HAP-1 (cell line): Measurements from ENCODE around the gene MLF2.
"Not testable (repeated sequence)": the region's sequence is repeated elsewhere in the genome, so short reads cannot be mapped to it uniquely, and the experiment has no call there.

Experiments used
- DNase-seq, 2 experiments: peaks; one replicate each; pipeline ENCODE4 v3.0.0-alpha.2; 2016 to 2020; ENCODE audit warnings: low spot score in 2 of 2
- H3K27me3 ChIP-seq: fragments of 250-450 bp; sonication (Bioruptor Pico); 2 replicates; pipeline ENCODE4 v1.5.1; 2020; ENCODE audit warnings: low read depth, mild to moderate bottlenecking, moderate library complexity
- H3K36me3 ChIP-seq: fragments of 250-450 bp; sonication (Bioruptor Pico); replicated peaks from 2 replicates; pipeline ENCODE4 v1.5.1; 2020; ENCODE audit warnings: mild to moderate bottlenecking
- H3K4me1 ChIP-seq: fragments of 250-450 bp; sonication (Bioruptor Pico); 2 replicates; pipeline ENCODE4 v1.5.1; 2020; ENCODE audit warnings: mild to moderate bottlenecking
- H3K4me3 ChIP-seq: fragments of 250-450 bp; sonication (Bioruptor Pico); 2 replicates; pipeline ENCODE4 v1.5.1; 2020; ENCODE audit warnings: mild to moderate bottlenecking, moderate library complexity
- H3K9me3 ChIP-seq: fragments of 250-450 bp; sonication (Bioruptor Pico); 2 replicates; pipeline ENCODE4 v1.5.1; 2020; ENCODE audit warnings: mild to moderate bottlenecking, moderate library complexity
- in situ Hi-C: fragments of 300-500 bp; cut with MboI; formaldehyde crosslinking; loops from 3 replicates; pipeline ENCODE4 v1.14.3; 2020; ENCODE audit warnings: low sequenced_read_pairs, inconsistent platforms, mixed read lengths

The MLF2 gene

DNA sequence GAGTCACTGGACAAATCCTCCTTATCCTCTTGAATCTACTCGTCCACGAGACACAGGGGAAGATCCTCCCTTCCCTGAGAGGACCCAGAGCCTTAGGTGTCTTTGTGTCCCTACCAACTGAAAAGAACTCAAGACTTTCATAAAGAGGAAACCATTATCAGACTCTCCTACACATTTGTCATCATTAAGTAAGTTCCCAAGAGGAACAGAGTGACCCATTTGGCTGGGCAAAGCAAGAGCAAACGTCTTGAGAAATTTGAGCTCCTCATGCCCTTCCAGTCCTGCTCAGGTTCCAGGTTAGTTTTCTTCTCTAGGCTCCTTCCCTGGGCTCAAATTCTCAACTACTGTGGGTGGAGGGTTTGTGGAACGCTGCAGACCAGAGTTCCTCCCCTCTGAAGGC is 5.7 kb downstream of the MLF2 start:
- H3K4me1 ChIP-seq: peaks cover 4% of the 10 kb centered on the region; the same call in 1 of the 2 replicates
- H3K36me3 ChIP-seq: peaks cover 68% of the 10 kb centered on the region
- H3K27me3 ChIP-seq: no peaks in the 10 kb centered on the region

DNA sequence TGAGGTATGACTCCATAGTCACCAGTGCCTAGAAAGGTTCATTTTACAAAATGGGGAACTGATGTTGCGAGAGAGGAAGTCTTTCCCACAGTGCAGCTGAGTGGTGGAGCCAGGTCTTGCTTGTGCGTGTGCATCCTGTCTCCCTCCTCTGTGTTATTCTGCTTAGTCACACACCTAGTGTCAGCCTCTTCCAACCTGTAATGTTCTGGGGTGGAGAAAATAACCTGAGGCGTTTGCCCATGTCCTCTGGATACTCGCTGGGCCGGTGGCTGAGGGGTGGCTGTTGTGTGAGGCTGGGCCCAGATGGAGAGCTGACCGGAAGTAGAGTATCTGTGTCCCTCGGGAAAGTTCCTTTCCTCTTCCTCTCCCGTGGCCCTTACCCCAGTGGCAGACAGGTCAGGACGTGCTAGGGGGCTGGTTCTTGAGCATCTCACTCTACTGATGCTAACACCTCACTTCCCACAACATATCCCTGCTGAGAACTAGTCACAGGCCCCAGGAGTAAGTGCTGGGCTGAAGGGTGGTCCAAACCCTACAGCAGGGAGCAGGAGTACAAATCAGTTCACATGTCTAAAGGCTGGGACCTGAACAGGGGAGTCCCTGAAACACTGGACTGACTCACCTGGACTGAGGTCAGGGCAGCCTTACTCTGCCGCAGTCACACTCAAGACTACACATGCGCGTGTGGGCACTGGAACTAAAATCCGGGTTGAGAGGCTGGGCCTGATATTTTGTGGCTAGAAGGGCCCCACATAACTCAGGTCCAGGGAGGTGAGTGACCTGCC is 7.0 kb downstream of the MLF2 start:
- no peaks in the 10 kb centered on the region for H3K4me1 ChIP-seq
- DNase-seq: no peak
- H3K9me3 ChIP-seq: no peaks in the 10 kb centered on the region
- H3K27me3 ChIP-seq: no peaks in the 10 kb centered on the region
- H3K36me3 ChIP-seq: peaks cover 56% of the 10 kb centered on the region
- no peak overlapping the region for H3K4me3 ChIP-seq
- in situ Hi-C loops: loop anchor here (25.0 kb wide), 1 partner anchor 366 kb away; the partner anchor contains the start of gene C1RL

More for the DNA sequence above, 5.7 kb downstream of the MLF2 start:
- in situ Hi-C loops: loop anchor here (25.0 kb wide), 1 partner anchor 365 kb away; the partner anchor contains the start of gene C1RL
- Histone ChIP-seq H3K4me3 (no peak overlapping the region), H3K9me3 (no peaks in the 10 kb centered on the region)
- DNase-seq: no peak

DNA sequence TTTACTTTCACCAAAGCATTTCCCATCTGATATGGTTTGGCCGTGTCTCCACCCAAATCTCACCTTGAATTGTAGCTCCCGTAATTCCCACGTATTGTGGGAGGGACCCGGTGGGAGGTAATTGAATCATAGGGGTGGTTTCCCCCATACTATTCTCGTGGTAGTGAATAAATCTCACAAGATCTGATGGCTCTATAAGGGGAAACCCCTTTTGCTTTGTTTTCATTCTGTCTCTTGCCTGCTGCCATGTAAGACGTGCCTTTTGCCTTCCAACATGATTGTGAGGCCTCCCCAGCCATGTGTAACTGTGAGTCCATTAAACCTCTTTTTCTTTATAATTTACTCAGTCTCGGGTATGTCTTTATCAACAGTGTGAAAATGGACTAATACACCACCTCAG is 9.6 kb downstream of the MLF2 start:
- peaks cover 29% of the 10 kb centered on the region for H3K36me3 ChIP-seq
- in situ Hi-C loops: loop anchor here (25.0 kb wide), 1 partner anchor 369 kb away; the partner anchor contains the start of gene C1RL
- not testable (repeated sequence) for H3K9me3 ChIP-seq

DNA sequence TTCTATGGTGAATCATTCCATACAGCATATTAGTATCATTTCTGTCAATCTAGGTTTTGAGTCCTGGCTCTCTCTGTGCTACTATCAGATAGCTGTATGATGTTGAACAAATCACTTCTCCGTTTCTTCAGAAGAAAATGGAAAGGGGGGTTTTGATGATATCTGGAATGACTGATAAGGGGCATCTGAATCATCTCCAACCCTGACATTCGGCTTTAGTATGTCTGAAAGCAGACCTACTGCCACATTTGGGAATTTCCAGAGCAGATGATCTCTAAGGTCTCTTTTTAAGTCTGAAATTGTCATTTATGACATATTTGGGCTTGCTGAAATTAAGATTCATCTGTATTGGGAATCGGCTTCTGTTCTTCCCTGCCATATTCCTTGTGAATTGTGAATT is 10.1 kb downstream of the MLF2 start:
- no peaks in the 10 kb centered on the region for H3K4me1 ChIP-seq
- H3K4me3 ChIP-seq: no peak overlapping the region
- peaks cover 25% of the 10 kb centered on the region for H3K36me3 ChIP-seq
- H3K9me3 ChIP-seq: no peaks in the 10 kb centered on the region
- in situ Hi-C loops: loop anchor here (25.0 kb wide), 1 partner anchor 369 kb away; the partner anchor contains the start of gene C1RL
- no peak for DNase-seq
- H3K27me3 ChIP-seq: no peaks in the 10 kb centered on the region

More for the DNA sequence above, 9.6 kb downstream of the MLF2 start:
- not testable (repeated sequence) for H3K27me3 ChIP-seq, DNase-seq, H3K4me1 ChIP-seq, H3K4me3 ChIP-seq

DNA sequence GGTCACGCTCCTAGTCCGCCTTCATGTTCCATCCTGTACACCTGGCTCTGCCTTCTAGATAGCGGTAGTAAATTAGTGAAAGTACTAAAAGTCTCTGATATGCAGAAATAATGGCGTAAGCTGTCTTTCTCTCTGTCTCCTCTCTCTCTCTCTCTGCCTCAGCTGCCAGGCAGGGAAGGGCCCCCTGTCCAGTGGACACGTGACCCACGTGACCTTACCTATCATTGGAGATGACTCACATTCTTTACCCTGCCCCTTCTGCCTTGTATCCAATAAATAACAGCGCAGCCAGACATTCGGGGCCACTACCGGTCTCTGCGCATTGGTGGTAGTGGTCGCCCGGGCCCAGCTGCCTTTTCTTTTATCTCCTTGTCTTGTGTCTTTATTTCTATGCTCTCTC is 10.9 kb downstream of the MLF2 start:
- H3K4me1 ChIP-seq, H3K9me3 ChIP-seq, DNase-seq, H3K27me3 ChIP-seq, H3K4me3 ChIP-seq: not testable (repeated sequence)
- H3K36me3 ChIP-seq: peaks cover 17% of the 10 kb centered on the region
- in situ Hi-C loops: loop anchor here (25.0 kb wide), 1 partner anchor 370 kb away; the partner anchor contains the start of gene C1RL

DNA sequence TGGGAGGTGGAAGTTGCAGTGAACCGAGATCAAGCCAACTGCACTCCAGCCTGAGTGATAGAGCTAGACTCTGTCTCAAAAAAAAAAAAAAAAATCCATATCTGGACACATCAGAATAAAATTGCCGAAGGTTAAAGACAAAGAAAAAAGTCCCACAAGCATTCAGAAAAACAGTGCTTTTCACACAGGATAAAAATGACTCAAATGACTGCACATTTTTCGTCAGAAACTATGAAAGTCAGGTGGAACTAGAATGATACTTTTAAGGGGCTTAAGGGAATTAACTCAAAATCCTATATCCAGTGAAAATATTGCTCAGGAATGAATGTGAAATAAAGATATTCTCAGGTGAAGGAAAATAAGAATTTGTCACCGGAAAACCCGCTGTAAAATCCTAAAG is 16.2 kb downstream of the MLF2 start:
- in situ Hi-C loops: loop anchor here (25.0 kb wide), 1 partner anchor 376 kb away; the partner anchor contains the start of gene C1RL

DNA sequence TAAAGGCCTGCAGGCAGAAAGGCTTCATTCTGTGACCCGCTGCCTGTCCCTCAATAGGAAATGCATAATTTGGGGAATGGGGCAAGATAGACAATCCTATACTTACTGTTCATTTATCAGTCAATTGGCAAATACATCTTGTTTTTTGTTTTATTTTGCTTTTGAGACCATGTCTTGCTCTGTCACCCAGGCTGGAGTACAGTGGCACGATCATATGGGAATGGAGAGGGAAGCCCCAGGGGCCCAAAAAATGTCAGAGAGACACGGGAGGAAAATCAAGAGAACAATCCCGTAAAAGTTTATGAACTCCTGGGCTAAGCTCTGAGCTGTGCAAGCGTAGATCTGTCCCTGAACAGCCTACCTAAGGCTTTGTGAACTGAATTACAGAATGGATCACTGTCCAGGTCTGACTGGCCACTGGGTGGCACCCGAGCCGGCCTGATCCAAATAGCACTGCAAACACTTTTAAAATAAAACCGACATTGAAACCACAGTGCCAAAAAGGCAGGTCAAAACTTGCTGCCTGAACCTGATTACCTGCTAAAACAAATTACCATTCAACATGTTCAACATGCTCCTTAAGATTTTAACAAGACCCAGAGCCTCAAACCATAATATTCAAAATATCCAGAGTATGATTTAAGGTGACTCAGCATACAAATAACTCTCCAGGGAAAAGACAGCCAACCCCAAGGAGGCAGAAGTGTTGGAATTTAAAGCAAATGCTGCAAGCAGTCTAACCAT is 17.3 kb downstream of the MLF2 start:
- H3K27me3 ChIP-seq: no peaks in the 10 kb centered on the region
- H3K36me3 ChIP-seq: peaks cover 8% of the 10 kb centered on the region
- no peak overlapping the region for H3K4me3 ChIP-seq
- H3K4me1 ChIP-seq: no peaks in the 10 kb centered on the region
- H3K9me3 ChIP-seq: no peaks in the 10 kb centered on the region
- in situ Hi-C loops: loop anchor here (25.0 kb wide), 1 partner anchor 377 kb away; the partner anchor contains the start of gene C1RL
- DNase-seq: peak; percentile 60 to 70

More for the DNA sequence above, 16.2 kb downstream of the MLF2 start:
- Histone ChIP-seq H3K9me3 (no peaks in the 10 kb centered on the region), H3K27me3 (no peaks in the 10 kb centered on the region), H3K4me3 (no peak overlapping the region), H3K4me1 (no peaks in the 10 kb centered on the region), H3K36me3 (no peaks in the 10 kb centered on the region)
- DNase-seq: no peak

DNA sequence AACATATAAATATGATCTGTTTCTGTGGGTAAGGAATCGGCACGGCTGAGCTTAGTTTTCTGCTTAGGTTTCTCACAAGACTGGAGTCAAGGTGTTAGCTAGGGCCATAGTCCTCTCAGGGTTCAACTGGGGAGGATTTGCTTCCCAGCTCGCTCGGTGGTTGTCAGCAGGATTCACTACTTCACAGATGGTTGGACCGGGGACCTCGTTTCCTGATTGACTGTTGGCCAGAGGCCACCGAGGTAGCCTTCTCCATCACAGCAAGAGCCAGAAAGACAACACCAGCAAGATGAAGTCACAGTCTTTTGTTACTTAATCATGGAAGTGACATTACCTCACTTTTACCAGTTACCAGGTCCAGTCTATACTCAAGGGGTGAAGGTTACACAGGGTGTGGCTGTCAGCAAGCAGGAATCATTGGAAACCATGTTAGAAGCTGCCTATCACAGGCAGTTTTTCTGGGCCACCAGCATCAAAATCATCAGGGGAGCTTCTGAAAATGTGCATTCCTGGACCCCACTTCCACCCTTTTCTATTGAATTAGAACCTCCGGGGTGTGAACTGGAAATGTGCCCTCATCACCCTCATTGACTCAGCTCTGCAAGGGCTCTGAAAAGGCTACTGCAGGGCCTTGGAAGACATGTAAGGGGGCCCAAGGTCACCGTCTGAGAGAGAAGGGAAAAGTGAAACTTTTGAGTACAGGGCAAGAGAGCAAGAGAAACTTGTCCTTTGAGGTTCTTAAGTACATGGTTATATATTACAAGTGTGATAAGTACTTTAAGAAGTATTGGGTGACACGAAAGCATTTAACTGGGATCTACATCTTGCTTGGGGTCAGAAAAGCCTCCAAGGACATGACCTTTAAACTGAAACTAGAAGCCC is 18.2 kb downstream of the MLF2 start:
- H3K27me3 ChIP-seq: no peaks in the 10 kb centered on the region
- no peak for DNase-seq
- no peaks in the 10 kb centered on the region for H3K4me1 ChIP-seq
- no peaks in the 10 kb centered on the region for H3K9me3 ChIP-seq
- no peak overlapping the region for H3K4me3 ChIP-seq
- peaks cover 16% of the 10 kb centered on the region for H3K36me3 ChIP-seq
- in situ Hi-C loops: loop anchor here (25.0 kb wide), 1 partner anchor 378 kb away; the partner anchor contains the start of gene C1RL

DNA sequence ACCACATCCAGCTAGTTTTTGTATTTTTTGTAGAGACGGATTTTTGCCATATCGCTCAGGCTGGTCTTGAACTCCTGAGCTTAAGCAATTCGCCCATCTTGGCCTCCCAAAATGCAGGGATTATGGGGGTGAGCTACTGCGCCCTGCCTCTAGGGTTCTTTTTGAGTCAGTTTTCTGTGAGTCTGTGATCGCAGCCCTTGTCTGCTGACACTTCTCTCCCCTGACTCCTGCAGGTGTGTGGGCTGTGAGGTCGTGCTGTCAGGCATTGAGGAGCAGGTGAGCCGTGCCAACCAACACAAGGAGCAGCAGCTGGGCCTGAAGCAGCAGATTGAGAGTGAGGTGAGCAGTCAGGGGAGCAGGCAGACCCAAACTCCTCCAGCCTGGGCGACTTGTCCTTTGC is 22.8 kb downstream of the MLF2 start:
- in situ Hi-C loops: loop anchor here (25.0 kb wide), 1 partner anchor 382 kb away; the partner anchor contains the start of gene C1RL
- no peak for DNase-seq
- Histone ChIP-seq H3K27me3 (no peaks in the 10 kb centered on the region), H3K9me3 (no peaks in the 10 kb centered on the region), H3K36me3 (peaks cover 33% of the 10 kb centered on the region), H3K4me1 (no peaks in the 10 kb centered on the region), H3K4me3 (no peak overlapping the region)

DNA sequence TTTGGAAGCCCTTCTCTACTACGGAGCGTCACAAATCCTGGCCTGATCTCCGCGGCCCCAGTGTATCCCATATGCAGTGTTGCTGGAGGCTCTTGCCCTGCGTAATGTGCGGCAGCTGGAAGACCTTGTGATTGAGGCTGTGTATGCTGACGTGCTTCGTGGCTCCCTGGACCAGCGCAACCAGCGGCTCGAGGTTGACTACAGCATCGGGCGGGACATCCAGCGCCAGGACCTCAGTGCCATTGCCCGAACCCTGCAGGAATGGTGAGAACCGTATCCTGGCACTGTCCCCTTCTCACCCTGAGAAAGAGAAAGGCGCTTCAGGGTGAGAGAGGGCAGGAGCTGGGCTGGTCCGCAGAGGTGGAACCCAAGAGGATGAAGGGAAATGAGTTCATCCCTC is 23.8 kb downstream of the MLF2 start:
- Histone ChIP-seq H3K4me3 (no peak overlapping the region), H3K4me1 (peaks cover 8% of the 10 kb centered on the region), H3K9me3 (no peaks in the 10 kb centered on the region), H3K27me3 (no peaks in the 10 kb centered on the region), H3K36me3 (peaks cover 33% of the 10 kb centered on the region)
- in situ Hi-C loops: loop anchor here (25.0 kb wide), 1 partner anchor 383 kb away; the partner anchor contains the start of gene C1RL
- DNase-seq: no peak

DNA sequence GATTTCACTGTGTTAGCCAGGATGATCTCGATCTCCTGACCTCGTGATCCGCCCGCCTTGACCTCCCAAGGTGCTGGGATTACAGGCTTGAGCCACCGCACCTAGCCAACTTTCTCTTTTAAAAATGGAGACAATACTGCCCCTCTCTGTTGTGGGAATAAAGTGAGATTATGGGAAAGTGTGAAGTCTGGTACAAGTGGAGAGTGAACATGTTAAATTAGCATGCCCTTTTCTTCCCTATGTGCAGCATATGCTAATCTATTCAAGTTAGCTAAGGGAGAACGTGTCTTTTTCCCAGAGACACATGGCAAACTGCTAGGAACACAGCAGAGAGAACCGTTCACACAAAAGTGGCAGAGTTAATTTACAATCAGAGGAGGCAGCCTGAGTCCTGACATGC is 27.6 kb downstream of the MLF2 start:
- Histone ChIP-seq H3K36me3 (peaks cover 23% of the 10 kb centered on the region), H3K27me3 (no peaks in the 10 kb centered on the region), H3K4me3 (no peak overlapping the region), H3K4me1 (peaks cover 15% of the 10 kb centered on the region), H3K9me3 (no peaks in the 10 kb centered on the region)
- no peak for DNase-seq
- in situ Hi-C loops: loop anchor here (25.0 kb wide), 1 partner anchor 387 kb away; the partner anchor contains the start of gene C1RL

DNA sequence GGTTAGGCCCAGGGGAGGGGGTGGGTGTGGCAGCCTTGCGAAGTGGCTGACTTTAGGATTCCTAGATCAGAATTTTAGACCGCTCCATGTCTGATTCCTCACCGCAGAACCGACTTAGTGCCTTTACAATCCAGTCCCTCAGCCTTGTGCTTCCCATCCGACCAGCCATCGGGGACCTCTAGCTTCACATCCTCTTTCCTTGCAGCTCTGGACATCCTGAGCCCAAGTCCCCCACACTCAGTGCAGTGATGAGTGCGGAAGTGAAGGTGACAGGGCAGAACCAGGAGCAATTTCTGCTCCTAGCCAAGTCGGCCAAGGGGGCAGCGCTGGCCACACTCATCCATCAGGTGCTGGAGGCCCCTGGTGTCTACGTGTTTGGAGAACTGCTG is 28.5 kb downstream of the MLF2 start:
- in situ Hi-C loops: no loop called here
- Histone ChIP-seq H3K36me3 (peaks cover 13% of the 10 kb centered on the region), H3K9me3 (no peaks in the 10 kb centered on the region), H3K27me3 (no peaks in the 10 kb centered on the region), H3K4me1 (peaks cover 15% of the 10 kb centered on the region), H3K4me3 (peak overlapping the region; percentile 45)
- DNase-seq: no peak
